Measurements from ENCODE around the gene PRPF6. TPM values are rescaled to one million over a fixed set of nuclear protein-coding genes. Genes with fewer than 3 reads are reported as not detected.
A peak's percentile ranks its signal among the peaks of the same experiment; 100 is the strongest.

Gene PRPF6
- total and polyA plus RNA-seq, 2 donors from 2014 or later: 51.3 to 73.3 TPM

DNA sequence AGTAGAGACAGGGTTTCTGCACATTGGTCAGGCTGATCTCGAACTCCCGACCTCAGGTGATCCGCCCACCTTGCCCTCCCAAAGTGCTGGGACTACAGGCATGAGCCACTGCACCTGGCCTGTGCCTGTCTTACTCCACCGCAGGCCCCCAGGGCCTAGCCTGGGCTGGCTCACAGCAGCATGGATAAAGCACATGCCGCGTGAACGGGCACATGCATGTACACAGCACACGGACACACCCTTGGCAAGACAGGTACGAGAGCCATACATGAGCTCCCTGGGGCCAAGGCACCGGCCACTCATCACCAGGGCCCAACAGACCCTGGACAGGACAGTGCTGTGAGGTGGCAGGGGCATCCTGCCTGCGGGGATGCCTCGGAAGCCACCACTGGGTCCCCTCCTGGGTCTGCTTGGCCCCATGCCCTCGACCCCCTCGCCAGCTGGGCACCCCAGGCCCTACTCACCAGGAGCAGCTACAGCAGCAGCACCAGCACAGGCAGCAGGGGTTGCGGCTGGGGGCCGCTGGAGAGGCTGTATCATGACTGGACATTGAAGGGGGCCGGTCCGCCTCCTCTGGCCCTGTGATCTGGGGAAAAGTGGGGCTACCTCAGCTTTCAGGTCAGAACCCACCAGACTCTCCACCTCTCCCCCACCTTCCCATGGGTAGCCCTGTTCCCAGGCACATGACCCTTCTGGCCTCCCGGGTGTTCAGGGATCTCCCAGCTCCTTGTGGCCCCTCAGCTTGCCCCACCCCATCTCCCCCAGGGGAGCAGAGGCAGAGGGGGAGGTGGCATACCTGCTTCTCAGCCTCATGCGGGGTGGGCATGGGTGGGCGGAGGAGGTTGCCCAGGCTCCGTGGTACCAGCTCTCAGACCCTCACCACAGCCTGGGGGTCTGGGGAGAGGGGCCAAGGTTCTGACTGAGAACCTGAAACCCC is 95.4 kb downstream of the PRPF6 start:
- intact Hi-C loops (cut with DNase I): no loop called here

GRCh38 chr20:64077094-64077493 is 96.2 kb downstream of the PRPF6 start:
- Histone ChIP-seq H3K4me3 (ENCODE audit: low read length in 3 of 3) (no peak overlapping the region), H3K27me3 (ENCODE audit: control insufficient read depth, insufficient read depth, low read length) (no peaks in the 10 kb centered on the region), H3K36me3 (ENCODE audit: control insufficient read depth in 2 of 3, insufficient read depth in 3 of 3, low read length in 3 of 3) (no peaks in the 10 kb centered on the region), H3K27ac (ENCODE audit: low read depth in 2 of 2, low read length in 2 of 2) (no peak overlapping the region), H3K4me1 (ENCODE audit: control insufficient read depth in 2 of 3, insufficient read depth in 2 of 3, low read depth in 1 of 3, low read length in 3 of 3) (peaks cover 0 to 19% (median 3%) of the 10 kb centered on the region in 3 donors), H3K9me3 (ENCODE audit: control insufficient read depth in 2 of 3, insufficient read depth in 1 of 3, low read length in 3 of 3) (no peaks in the 10 kb centered on the region), H3K9ac (ENCODE audit: low read length in 3 of 3) (no peak overlapping the region)
- FAIRE-seq: no peak
- peak in 1 of 5 donors; percentile 78 for DNase-seq
- intact Hi-C loops (cut with DNase I): no loop called here
- TF ChIP-seq CTCF (IDR thresholded peaks at IDR 0.05; ENCODE audit: borderline replicate concordance, extremely low read depth, insufficient read depth): no peak

More for the DNA sequence above, 95.4 kb downstream of the PRPF6 start:
- TF ChIP-seq CTCF (IDR thresholded peaks at IDR 0.05; ENCODE audit: borderline replicate concordance, extremely low read depth, insufficient read depth): no peak
- no peaks in the 10 kb centered on the region for H3K27me3 ChIP-seq (ENCODE audit: control insufficient read depth, insufficient read depth, low read length)
- H3K9ac ChIP-seq (ENCODE audit: low read length in 3 of 3): no peak overlapping the region
- no peak overlapping the region for H3K27ac ChIP-seq (ENCODE audit: low read depth in 2 of 2, low read length in 2 of 2)
- DNase-seq (no peak), FAIRE-seq (no peak)
- H3K36me3 ChIP-seq (ENCODE audit: control insufficient read depth in 2 of 3, insufficient read depth in 3 of 3, low read length in 3 of 3): no peaks in the 10 kb centered on the region
- H3K4me1 ChIP-seq (ENCODE audit: control insufficient read depth in 2 of 3, insufficient read depth in 2 of 3, low read depth in 1 of 3, low read length in 3 of 3): peaks cover 0 to 19% (median 3%) of the 10 kb centered on the region in 3 donors
- no peaks in the 10 kb centered on the region for H3K9me3 ChIP-seq (ENCODE audit: control insufficient read depth in 2 of 3, insufficient read depth in 1 of 3, low read length in 3 of 3)
- no peak overlapping the region for H3K4me3 ChIP-seq (ENCODE audit: low read length in 3 of 3)

GRCh38 chr20:64077541-64077875 is 96.6 kb downstream of the PRPF6 start:
- FAIRE-seq (no peak), DNase-seq (no peak)
- no peaks in the 10 kb centered on the region for H3K36me3 ChIP-seq (ENCODE audit: control insufficient read depth in 2 of 3, insufficient read depth in 3 of 3, low read length in 3 of 3)
- no peaks in the 10 kb centered on the region for H3K27me3 ChIP-seq (ENCODE audit: control insufficient read depth, insufficient read depth, low read length)
- intact Hi-C loops (cut with DNase I): no loop called here
- H3K4me3 ChIP-seq (ENCODE audit: low read length in 3 of 3): no peak overlapping the region
- no peaks in the 10 kb centered on the region for H3K9me3 ChIP-seq (ENCODE audit: control insufficient read depth in 2 of 3, insufficient read depth in 1 of 3, low read length in 3 of 3)
- H3K9ac ChIP-seq (ENCODE audit: low read length in 3 of 3): no peak overlapping the region
- H3K27ac ChIP-seq (ENCODE audit: low read depth in 2 of 2, low read length in 2 of 2): no peak overlapping the region
- H3K4me1 ChIP-seq (ENCODE audit: control insufficient read depth in 2 of 3, insufficient read depth in 2 of 3, low read depth in 1 of 3, low read length in 3 of 3): peaks cover 0 to 19% (median 3%) of the 10 kb centered on the region in 3 donors
- TF ChIP-seq CTCF (IDR thresholded peaks at IDR 0.05; ENCODE audit: borderline replicate concordance, extremely low read depth, insufficient read depth): no peak
